Measurements from ENCODE around the gene YPEL2. TPM values are rescaled to one million over a fixed set of nuclear protein-coding genes. Genes with fewer than 3 reads are reported as not detected.

The YPEL2 gene
- total RNA-seq, 1 experiment from 2014 or later = 4.7 TPM

GRCh38 chr17:59315866-59316265, 15.6 kb upstream of the YPEL2 start:
- Histone ChIP-seq H3K4me1 (ENCODE audit: control insufficient read depth in 1 of 2, insufficient read depth in 2 of 2, low read length in 2 of 2) (peaks cover 0 to under 1% of the 10 kb centered on the region in 2 experiments; a peak in 2 of 4 replicates), H3K4me3 (replicated peaks in 1 of 2; ENCODE audit: low read depth in 1 of 2, low read length in 2 of 2) (no peak overlapping the region), H3K36me3 (ENCODE audit: control insufficient read depth in 1 of 2, insufficient read depth in 2 of 2, low read length in 2 of 2) (no peaks in the 10 kb centered on the region), H3K9me3 (ENCODE audit: control insufficient read depth in 1 of 2, insufficient read depth in 1 of 2, low read depth in 1 of 2, low read length in 2 of 2) (no peaks in the 10 kb centered on the region), H3K79me2 (ENCODE audit: insufficient read depth, low read length) (no peaks in the 10 kb centered on the region), H3K4me2 (ENCODE audit: low read length) (no peak overlapping the region), H3K27me3 (ENCODE audit: insufficient read depth, low read length) (no peaks in the 10 kb centered on the region), H3K9ac (ENCODE audit: low read length) (no peak overlapping the region), H4K20me1 (ENCODE audit: insufficient read depth) (no peaks in the 10 kb centered on the region), H3K27ac (ENCODE audit: low read depth, low read length) (no peak overlapping the region), H3K9me2 (ENCODE audit: insufficient read depth) (no peaks in the 10 kb centered on the region), H2AFZ (ENCODE audit: low read depth, low read length, poor library complexity, severe bottlenecking) (no peak overlapping the region)
- RAD21 ChIA-PET (ENCODE audit: low non-redundant PET in 1 of 2, low total read pairs in 2 of 2, uncharacterized antibody in 2 of 2, unreplicated experiment in 2 of 2) = no interaction called here
- no TSS peak for BruUV-seq (replicated peaks)
- DNase-seq (ENCODE audit: low read depth, low spot score) (no peak), ATAC-seq (no peak)
- CTCF ChIA-PET = interaction anchor here (1.1 kb wide), 1 partner anchor 14 kb away, joined by 3 read pairs; no protein-coding TSS in a partner anchor
- TF ChIP-seq POLR2A (IDR thresholded peaks at IDR 0.05; ENCODE audit: borderline replicate concordance, extremely low read depth, insufficient read depth, insufficient read length) (no peak), JUND (IDR thresholded peaks at IDR 0.05) (no peak), ZBTB33 (IDR thresholded peaks at IDR 0.05; ENCODE audit: extremely low read depth, insufficient replicate concordance, low read length) (no peak), ELF1 (IDR thresholded peaks at IDR 0.05; ENCODE audit: borderline replicate concordance, low read depth) (no peak), CEBPB (IDR thresholded peaks at IDR 0.05; ENCODE audit: low read depth) (no peak), EGR1 (IDR thresholded peaks at IDR 0.05; ENCODE audit: low read depth) (no peak), EZH2 (IDR thresholded peaks at IDR 0.05) (no peak)
- intact Hi-C loops (cut with micrococcal nuclease) = no loop called here
- POLR2A ChIA-PET = interaction anchor here (0.7 kb wide), 1 partner anchor 797 kb away, joined by 3 read pairs; no protein-coding TSS in a partner anchor

Data from HCT116 (cell line).